Nucleus accumbens (tissue), 56 donors: ENCODE results near the gene LINGO4.

Source experiments
- DNase-seq, 56 donors: peaks; one replicate each; lab custom pipeline; 2025; lab: John Stamatoyannopoulos, UW

The LINGO4 gene

DNA sequence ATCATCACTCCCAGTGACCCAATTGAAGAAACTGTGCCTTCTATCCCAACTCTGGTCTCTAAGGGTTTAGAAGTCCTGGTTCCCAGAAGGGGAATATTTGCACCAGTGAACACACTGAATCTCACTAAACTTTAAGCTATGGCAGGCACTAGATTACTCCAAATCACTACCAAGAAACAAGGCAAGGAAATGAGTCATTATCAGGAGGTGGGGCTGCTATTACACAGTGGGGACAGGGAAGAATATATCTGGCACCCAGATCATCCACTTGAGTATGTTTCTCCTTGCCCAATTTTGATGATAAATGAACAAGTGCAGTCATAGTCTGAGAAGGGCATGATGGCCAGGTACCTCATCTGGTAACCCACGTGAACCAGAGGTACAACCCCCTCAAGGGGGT lies 48.9 kb downstream of the LINGO4 start:
- DNase-seq: no peak
